Mucosa of rectum (tissue), 2 donors: ENCODE results near the gene RAP2A.

ENCODE experiments used
- H3K27ac ChIP-seq, 2 donors: one replicate each; pipeline ENCODE4 v1.7.0; 2013; ENCODE audit warnings: inconsistent platforms in 2 of 2, low read depth in 2 of 2, low read length in 2 of 2
- H3K27me3 ChIP-seq, 2 donors: one replicate each; pipeline ENCODE4 v1.7.0; 2013; ENCODE audit warnings: low read length in 2 of 2; ENCODE audit not compliant: control insufficient read depth in 2 of 2, insufficient read depth in 2 of 2
- H3K36me3 ChIP-seq, 2 donors: one replicate each; pipeline ENCODE4 v1.7.0; 2013; ENCODE audit warnings: low read length in 2 of 2; ENCODE audit not compliant: control insufficient read depth in 2 of 2, insufficient read depth in 2 of 2
- H3K4me1 ChIP-seq, 2 donors: one replicate each; pipeline ENCODE4 v1.7.0; 2013; ENCODE audit warnings: low read length in 2 of 2, mild to moderate bottlenecking in 1 of 2; ENCODE audit not compliant: control insufficient read depth in 2 of 2, insufficient read depth in 2 of 2
- H3K4me3 ChIP-seq, 2 donors: one replicate each; pipeline ENCODE4 v1.7.0; 2013; ENCODE audit warnings: low read length in 2 of 2
- H3K9ac ChIP-seq, 2 donors: one replicate each; pipeline ENCODE4 v1.7.0; 2013; ENCODE audit warnings: low read length in 2 of 2, low read depth in 1 of 2, mild to moderate bottlenecking in 1 of 2
- H3K9me3 ChIP-seq, 2 donors: one replicate each; pipeline ENCODE4 v1.7.0; 2013; ENCODE audit warnings: low read length in 2 of 2; ENCODE audit not compliant: control insufficient read depth in 2 of 2
- donor health status: healthy.
- donor health status: Normal muscosa, but diverticular disease.

Gene RAP2A

GRCh38 chr13:97433727-97434396 is at the start of gene RAP2A:
RAP2A (plus strand) TSS chr13:97434169; CDS start chr13:97434471, 302 bp downstream.
- Histone ChIP-seq H3K27ac (peak within 1 kb of the TSS; percentile 100), H3K4me3 (peak within 1 kb of the TSS; percentile 97 to 100), H3K36me3 (no peaks in the 10 kb centered on the region), H3K27me3 (no peaks in the 10 kb centered on the region), H3K9me3 (no peaks in the 10 kb centered on the region), H3K9ac (peak within 1 kb of the TSS; percentile 100), H3K4me1 (peaks cover 0 to 14% of the 10 kb centered on the region in 2 donors)

DNA sequence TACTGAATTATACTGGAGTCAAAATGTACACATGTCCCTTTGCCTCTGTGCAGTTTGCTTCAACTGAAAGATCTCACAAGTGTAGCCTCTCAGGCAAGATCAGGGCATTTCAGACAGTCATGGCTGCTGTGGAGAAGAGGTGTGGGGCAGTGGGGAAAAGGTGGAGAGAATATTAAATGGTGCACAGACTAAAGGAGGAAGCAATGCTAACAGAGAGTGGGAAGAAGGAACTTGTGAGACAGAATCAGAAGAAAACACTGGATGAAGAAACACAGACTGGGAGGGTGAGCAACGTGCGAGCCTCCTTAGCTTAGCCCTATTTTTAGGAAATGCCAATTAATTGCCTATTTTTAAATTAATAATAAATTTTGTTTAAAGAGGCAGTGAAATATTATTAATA is 49.6 kb upstream of the RAP2A start:
- Histone ChIP-seq H3K9ac (no peak overlapping the region), H3K9me3 (no peaks in the 10 kb centered on the region), H3K36me3 (peaks cover 11 to 16% of the 10 kb centered on the region in 2 donors), H3K27me3 (no peaks in the 10 kb centered on the region), H3K4me1 (peaks cover 0 to 3% of the 10 kb centered on the region in 2 donors), H3K27ac (no peak overlapping the region), H3K4me3 (no peak overlapping the region)

GRCh38 chr13:97385146-97385545 is 48.8 kb upstream of the RAP2A start:
- peaks cover 0 to 3% of the 10 kb centered on the region in 2 donors for H3K4me1 ChIP-seq
- no peak overlapping the region for H3K4me3 ChIP-seq
- H3K27me3 ChIP-seq, result no peaks in the 10 kb centered on the region
- H3K36me3 ChIP-seq, result peaks cover 11 to 16% of the 10 kb centered on the region in 2 donors
- H3K9me3 ChIP-seq, result no peaks in the 10 kb centered on the region
- H3K27ac ChIP-seq, result no peak overlapping the region
- no peak overlapping the region for H3K9ac ChIP-seq

DNA sequence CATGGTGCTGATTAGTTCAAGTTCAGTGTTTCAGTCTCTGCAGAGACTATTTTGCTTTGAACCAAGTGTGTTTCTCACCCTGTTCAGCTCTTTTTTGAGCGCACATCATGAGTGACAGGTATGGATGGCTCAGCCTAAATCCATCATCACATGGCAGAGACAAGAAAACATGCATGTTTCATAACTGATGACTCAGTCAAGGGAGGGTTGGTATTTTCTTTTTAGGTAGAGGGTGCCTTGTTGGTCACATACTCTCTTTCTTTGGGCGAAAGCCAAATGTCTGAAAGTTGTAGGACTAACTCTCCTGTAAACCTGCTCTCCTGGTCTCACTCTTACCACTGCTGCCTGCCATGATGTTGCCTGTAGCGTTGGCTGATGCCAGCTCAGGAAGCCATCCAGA is 48.1 kb upstream of the RAP2A start:
- no peaks in the 10 kb centered on the region for H3K9me3 ChIP-seq
- H3K27ac ChIP-seq, result no peak overlapping the region
- H3K27me3 ChIP-seq, result no peaks in the 10 kb centered on the region
- H3K36me3 ChIP-seq, result peaks cover 8 to 16% of the 10 kb centered on the region in 2 donors
- H3K4me1 ChIP-seq, result peaks cover 0 to 3% of the 10 kb centered on the region in 2 donors
- H3K4me3 ChIP-seq, result no peak overlapping the region
- no peak overlapping the region for H3K9ac ChIP-seq

- H3K9ac ChIP-seq, result no peak overlapping the region
- no peak overlapping the region for H3K4me3 ChIP-seq
- no peaks in the 10 kb centered on the region for H3K27me3 ChIP-seq
- H3K9me3 ChIP-seq, result no peaks in the 10 kb centered on the region
- peaks cover 2 to 23% of the 10 kb centered on the region in 2 donors for H3K36me3 ChIP-seq
- H3K27ac ChIP-seq, result peak overlapping the region in 1 of 2 donors; percentile 48
- H3K4me1 ChIP-seq, result peaks cover 0 to 7% of the 10 kb centered on the region in 2 donors
Observed at GRCh38 chr13:97386801-97387484, 47.0 kb upstream of the RAP2A start.

DNA sequence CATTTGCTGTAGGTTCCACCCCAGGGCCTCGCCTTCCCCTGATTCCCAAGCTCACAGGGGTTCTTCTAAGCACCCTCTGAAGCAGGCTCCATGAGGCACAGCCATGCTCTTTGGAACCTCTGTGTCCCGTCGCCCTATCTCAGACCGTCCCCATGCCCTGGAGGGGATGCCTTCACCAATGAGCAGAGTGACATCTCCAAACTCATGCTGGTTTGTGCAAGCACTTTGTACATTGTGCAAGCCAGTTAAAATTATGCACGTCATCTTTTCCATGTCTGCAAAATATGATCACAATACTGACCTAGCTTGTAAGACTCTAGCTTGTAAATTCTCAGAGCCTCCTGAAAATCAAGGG is 46.5 kb upstream of the RAP2A start:
- peak overlapping the region in 1 of 2 donors; percentile 48 for H3K27ac ChIP-seq
- H3K4me3 ChIP-seq, result no peak overlapping the region
- peaks cover 2 to 22% of the 10 kb centered on the region in 2 donors for H3K36me3 ChIP-seq
- H3K9ac ChIP-seq, result no peak overlapping the region
- no peaks in the 10 kb centered on the region for H3K9me3 ChIP-seq
- H3K27me3 ChIP-seq, result no peaks in the 10 kb centered on the region
- H3K4me1 ChIP-seq, result peaks cover 0 to 7% of the 10 kb centered on the region in 2 donors

DNA sequence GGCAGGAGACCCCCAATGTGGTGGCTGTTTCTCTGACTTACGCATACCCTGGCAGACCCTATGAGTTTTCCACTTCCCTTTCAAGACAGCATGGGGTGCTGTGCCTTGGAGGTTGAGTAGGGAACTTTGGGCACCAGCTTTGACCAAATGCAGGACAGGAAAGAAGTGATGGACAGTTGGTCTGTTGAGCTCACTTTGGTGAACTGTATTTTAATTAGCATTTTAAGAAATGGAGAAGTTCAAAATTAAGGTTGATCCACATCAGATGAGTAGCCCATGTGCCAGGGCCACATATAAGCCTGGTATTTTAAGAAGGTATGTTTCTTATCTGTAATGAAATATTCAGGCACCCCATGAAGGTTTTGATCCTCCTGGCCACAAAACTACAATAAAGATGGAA is 46.1 kb upstream of the RAP2A start:
- Histone ChIP-seq H3K4me1 (peaks cover 0 to 7% of the 10 kb centered on the region in 2 donors), H3K4me3 (no peak overlapping the region), H3K36me3 (peaks cover 2 to 21% of the 10 kb centered on the region in 2 donors), H3K27ac (no peak overlapping the region), H3K9me3 (no peaks in the 10 kb centered on the region), H3K9ac (no peak overlapping the region), H3K27me3 (no peaks in the 10 kb centered on the region)

GRCh38 chr13:97388373-97388772 is 45.6 kb upstream of the RAP2A start:
- no peak overlapping the region for H3K9ac ChIP-seq
- H3K9me3 ChIP-seq, result no peaks in the 10 kb centered on the region
- peaks cover 2 to 18% of the 10 kb centered on the region in 2 donors for H3K36me3 ChIP-seq
- no peaks in the 10 kb centered on the region for H3K27me3 ChIP-seq
- peaks cover 0 to 7% of the 10 kb centered on the region in 2 donors for H3K4me1 ChIP-seq
- no peak overlapping the region for H3K27ac ChIP-seq
- H3K4me3 ChIP-seq, result no peak overlapping the region

- Histone ChIP-seq H3K4me3 (no peak overlapping the region), H3K9ac (no peak overlapping the region), H3K36me3 (peaks cover 4 to 13% of the 10 kb centered on the region in 2 donors), H3K27ac (no peak overlapping the region), H3K27me3 (no peaks in the 10 kb centered on the region), H3K4me1 (peaks cover 0 to 7% of the 10 kb centered on the region in 2 donors), H3K9me3 (no peaks in the 10 kb centered on the region)
Observed at GRCh38 chr13:97390941-97391600, 42.9 kb upstream of the RAP2A start.

DNA sequence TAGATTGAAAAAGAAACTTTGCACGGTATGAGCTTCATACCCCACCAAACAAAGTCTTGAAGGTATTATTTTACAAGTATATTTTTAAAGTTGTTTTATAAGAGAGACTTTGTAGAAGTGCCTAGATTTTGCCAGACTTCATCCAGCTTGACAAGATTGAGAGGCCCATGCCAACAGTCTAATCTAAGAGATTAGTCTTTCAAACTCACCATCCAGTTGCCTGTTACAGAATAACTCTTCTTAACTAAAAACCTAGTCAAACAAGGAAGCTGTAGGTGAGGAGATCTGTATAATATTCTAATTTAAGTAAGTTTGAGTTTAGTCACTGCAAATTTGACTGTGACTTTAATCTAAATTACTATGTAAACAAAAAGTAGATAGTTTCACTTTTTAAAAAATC is 41.9 kb upstream of the RAP2A start:
- H3K27ac ChIP-seq, result no peak overlapping the region
- H3K4me1 ChIP-seq, result peaks cover 0 to 7% of the 10 kb centered on the region in 2 donors
- no peak overlapping the region for H3K4me3 ChIP-seq
- no peak overlapping the region for H3K9ac ChIP-seq
- H3K36me3 ChIP-seq, result peaks cover 3 to 11% of the 10 kb centered on the region in 2 donors
- no peaks in the 10 kb centered on the region for H3K27me3 ChIP-seq
- no peaks in the 10 kb centered on the region for H3K9me3 ChIP-seq
